ENCODE measurements around the gene CEP120.

DNA sequence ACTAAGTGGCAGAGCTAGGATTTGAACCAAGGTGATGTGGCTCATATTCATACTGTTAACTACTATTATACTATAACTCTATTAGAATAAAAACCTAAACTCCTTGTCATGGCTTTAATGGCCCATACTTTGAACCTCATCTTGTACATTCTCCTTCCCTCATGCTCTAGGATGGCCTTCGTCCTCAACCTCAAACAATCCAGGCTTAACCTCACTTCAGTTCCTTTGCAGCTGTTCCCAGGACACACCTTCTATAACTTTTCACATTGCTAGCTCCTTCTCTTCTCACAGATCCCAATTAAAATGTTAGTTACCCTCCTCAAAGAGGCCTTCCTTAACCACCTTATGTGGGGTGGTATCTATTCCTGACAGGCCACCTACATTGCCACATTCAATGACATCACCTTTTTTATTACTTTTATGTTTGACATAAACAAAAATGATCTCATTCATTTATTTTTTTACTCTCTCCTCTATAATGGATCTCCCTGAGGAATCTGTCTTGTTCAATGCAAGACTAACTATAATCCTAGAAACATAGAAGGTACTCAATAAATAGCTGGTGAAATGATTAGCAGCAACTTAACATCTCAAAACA, 53.7 kb downstream of the CEP120 start:
- TF ChIP-seq CTCF (IDR thresholded peaks at IDR 0.05 in 4 of 5, conservative IDR thresholded peaks at IDR 0.05 in 1 of 5) (no peak), POLR2A (IDR thresholded peaks at IDR 0.05) (no peak)

Measured in gastrocnemius medialis (tissue), 4 donors.